SK-N-SH treated with all-trans-retinoic acid at 6 μM for 48 hours (cell line): Measurements from ENCODE around the gene MBTPS2.

Experiments
- CSDC2 ChIP-seq: fragments of 250-450 bp; sonication (Bioruptor Pico); IDR thresholded peaks from 2 replicates; pipeline ENCODE4 v1.5.0; 2020; ENCODE audit warnings: mild to moderate bottlenecking, moderate library complexity
- ISL1 ChIP-seq: fragments of 250-450 bp; sonication (Bioruptor Pico); IDR thresholded peaks from 2 replicates; pipeline ENCODE4 v2.1.2; 2022; ENCODE audit warnings: mild to moderate bottlenecking, moderate library complexity
- PATZ1 ChIP-seq: fragments of 250-450 bp; sonication (Bioruptor Pico); IDR thresholded peaks from 2 replicates; pipeline ENCODE4 v1.8.0; 2020; ENCODE audit warnings: mild to moderate bottlenecking, moderate library complexity, borderline replicate concordance
- RARB ChIP-seq: fragments of 250-450 bp; sonication (Bioruptor Pico); IDR thresholded peaks from 2 replicates; pipeline ENCODE4 v1.8.0; 2021; ENCODE audit warnings: mild to moderate bottlenecking, moderate library complexity
- SNAI2 ChIP-seq: fragments of 250-450 bp; sonication (Bioruptor Pico); IDR thresholded peaks from 2 replicates; pipeline ENCODE4 v1.5.0; 2020; ENCODE audit warnings: mild to moderate bottlenecking, moderate library complexity
- ZNF565 ChIP-seq: fragments of 450-650 bp; formaldehyde crosslinking; conservative IDR thresholded peaks from 2 replicates; pipeline ENCODE4 v1.5.0; 2020; ENCODE audit warnings: low read depth, mild to moderate bottlenecking, moderate library complexity

GRCh38 chrX:21855937-21856415 lies 16.6 kb downstream of the MBTPS2 start, which contains the start of gene YY2:
- TF ChIP-seq CSDC2 (no peak), ZNF565 (CRISPR knock-in tag) (no peak), ISL1 (no peak), RARB (CRISPR knock-in tag) (no peak), PATZ1 (CRISPR knock-in tag) (no peak), SNAI2 (no peak)
